ENCODE measurements around the gene GRID1. TPM values are rescaled to one million over a fixed set of nuclear protein-coding genes. Genes with fewer than 3 reads are reported as not detected.

The GRID1 gene
- total and polyA plus RNA-seq, 7 experiments from 2014 or later, result not detected

- CTCF ChIA-PET, result no interaction called here
- no peak overlapping the region for H3K4me3 ChIP-seq (ENCODE audit: low read length)
Measured at GRCh38 chr10:85647741-85648140, 718.9 kb downstream of the GRID1 start.

GRCh38 chr10:85645926-85646711 lies 720.5 kb downstream of the GRID1 start:
- Mint-ChIP-seq H3K27me3 (peaks cover 0 to 5% (median 0%) of the 10 kb centered on the region in 5 donors), H3K4me3 (no peak overlapping the region), H3K36me3 (no peaks in the 10 kb centered on the region), H3K9me3 (peaks cover 0 to 1% (median 0%) of the 10 kb centered on the region in 11 donors), H3K4me1 (peaks cover 0 to 1% (median 0%) of the 10 kb centered on the region in 7 donors), H3K27ac (no peak overlapping the region)
- CTCF ChIA-PET, result no interaction called here
- POLR2A ChIA-PET, result no interaction called here
- Histone ChIP-seq H3K27ac (ENCODE audit: low read depth, low read length) (no peak overlapping the region), H3K36me3 (ENCODE audit: control insufficient read depth in 2 of 3, insufficient read depth in 3 of 3, low read length in 3 of 3) (no peaks in the 10 kb centered on the region), H3K4me3 (ENCODE audit: low read length) (no peak overlapping the region), H3K4me1 (ENCODE audit: control insufficient read depth in 2 of 2, insufficient read depth in 2 of 2, low read length in 2 of 2) (no peaks in the 10 kb centered on the region), H3K9me3 (ENCODE audit: control insufficient read depth in 2 of 3, low read length in 3 of 3) (no peaks in the 10 kb centered on the region), H3K27me3 (ENCODE audit: control insufficient read depth in 2 of 2, insufficient read depth in 2 of 2, low read length in 2 of 2) (no peaks in the 10 kb centered on the region)
- intact Hi-C loops (cut with micrococcal nuclease), result no loop called here
- no peak for ATAC-seq
- DNase-seq, result no peak

More at GRCh38 chr10:85647741-85648140, 718.9 kb downstream of the GRID1 start:
- Mint-ChIP-seq H3K36me3 (no peaks in the 10 kb centered on the region), H3K9me3 (peaks cover 0 to 1% (median 0%) of the 10 kb centered on the region in 11 donors), H3K4me3 (no peak overlapping the region), H3K27me3 (peaks cover 0 to 5% (median 0%) of the 10 kb centered on the region in 5 donors), H3K4me1 (peaks cover 0 to 1% (median 0%) of the 10 kb centered on the region in 7 donors), H3K27ac (no peak overlapping the region)
- Histone ChIP-seq H3K9me3 (ENCODE audit: control insufficient read depth in 2 of 3, low read length in 3 of 3) (no peaks in the 10 kb centered on the region), H3K27me3 (ENCODE audit: control insufficient read depth in 2 of 2, insufficient read depth in 2 of 2, low read length in 2 of 2) (no peaks in the 10 kb centered on the region), H3K4me1 (ENCODE audit: control insufficient read depth in 2 of 2, insufficient read depth in 2 of 2, low read length in 2 of 2) (no peaks in the 10 kb centered on the region), H3K36me3 (ENCODE audit: control insufficient read depth in 2 of 3, insufficient read depth in 3 of 3, low read length in 3 of 3) (no peaks in the 10 kb centered on the region), H3K27ac (ENCODE audit: low read depth, low read length) (no peak overlapping the region)
- POLR2A ChIA-PET, result no interaction called here
- no peak for DNase-seq
- no peak for ATAC-seq
- intact Hi-C loops (cut with micrococcal nuclease), result no loop called here

- ATAC-seq (no peak), DNase-seq (no peak)
- Mint-ChIP-seq H3K4me3 (no peak overlapping the region), H3K27ac (no peak overlapping the region), H3K9me3 (peaks cover 0 to 1% (median 0%) of the 10 kb centered on the region in 11 donors), H3K27me3 (peaks cover 0 to 5% (median 0%) of the 10 kb centered on the region in 5 donors), H3K4me1 (peaks cover 0 to 1% (median 0%) of the 10 kb centered on the region in 7 donors), H3K36me3 (no peaks in the 10 kb centered on the region)
- ChIA-PET CTCF (no interaction called here), POLR2A (no interaction called here)
- Histone ChIP-seq H3K36me3 (ENCODE audit: control insufficient read depth in 2 of 3, insufficient read depth in 3 of 3, low read length in 3 of 3) (no peaks in the 10 kb centered on the region), H3K27me3 (ENCODE audit: control insufficient read depth in 2 of 2, insufficient read depth in 2 of 2, low read length in 2 of 2) (no peaks in the 10 kb centered on the region), H3K27ac (ENCODE audit: low read depth, low read length) (no peak overlapping the region), H3K4me1 (ENCODE audit: control insufficient read depth in 2 of 2, insufficient read depth in 2 of 2, low read length in 2 of 2) (no peaks in the 10 kb centered on the region), H3K4me3 (ENCODE audit: low read length) (no peak overlapping the region), H3K9me3 (ENCODE audit: control insufficient read depth in 2 of 3, low read length in 3 of 3) (no peaks in the 10 kb centered on the region)
- intact Hi-C loops (cut with micrococcal nuclease), result no loop called here
Measured at GRCh38 chr10:85645053-85645452, 721.5 kb downstream of the GRID1 start.

- intact Hi-C loops (cut with micrococcal nuclease), result no loop called here
- peaks cover 0 to 5% (median 0%) of the 10 kb centered on the region in 5 donors for H3K27me3 Mint-ChIP-seq
- ATAC-seq, result no peak
- H3K4me3 ChIP-seq (ENCODE audit: low read length), result no peak overlapping the region
- H3K4me1 Mint-ChIP-seq, result peaks cover 0 to 1% (median 0%) of the 10 kb centered on the region in 7 donors
- no peaks in the 10 kb centered on the region for H3K9me3 ChIP-seq (ENCODE audit: control insufficient read depth in 2 of 3, low read length in 3 of 3)
- ChIA-PET CTCF (no interaction called here), POLR2A (no interaction called here)
- no peak overlapping the region for H3K4me3 Mint-ChIP-seq
- H3K36me3 Mint-ChIP-seq, result no peaks in the 10 kb centered on the region
- no peaks in the 10 kb centered on the region for H3K36me3 ChIP-seq (ENCODE audit: control insufficient read depth in 2 of 3, insufficient read depth in 3 of 3, low read length in 3 of 3)
- H3K9me3 Mint-ChIP-seq, result peaks cover 0 to 1% (median 0%) of the 10 kb centered on the region in 11 donors
- no peak overlapping the region for H3K27ac ChIP-seq (ENCODE audit: low read depth, low read length)
- H3K27ac Mint-ChIP-seq, result no peak overlapping the region
- no peaks in the 10 kb centered on the region for H3K27me3 ChIP-seq (ENCODE audit: control insufficient read depth in 2 of 2, insufficient read depth in 2 of 2, low read length in 2 of 2)
- H3K4me1 ChIP-seq (ENCODE audit: control insufficient read depth in 2 of 2, insufficient read depth in 2 of 2, low read length in 2 of 2), result no peaks in the 10 kb centered on the region
- DNase-seq, result no peak
Measured at GRCh38 chr10:85643845-85644525, 722.6 kb downstream of the GRID1 start.

- no peaks in the 10 kb centered on the region for H3K4me1 Mint-ChIP-seq
- no peak overlapping the region for H3K27ac Mint-ChIP-seq
- Histone ChIP-seq H3K27ac (ENCODE audit: low read depth, low read length) (no peak overlapping the region), H3K9me3 (ENCODE audit: control insufficient read depth in 2 of 3, low read length in 3 of 3) (no peaks in the 10 kb centered on the region), H3K4me1 (ENCODE audit: control insufficient read depth in 2 of 2, insufficient read depth in 2 of 2, low read length in 2 of 2) (no peaks in the 10 kb centered on the region), H3K4me3 (ENCODE audit: low read length) (no peak overlapping the region), H3K36me3 (ENCODE audit: control insufficient read depth in 2 of 3, insufficient read depth in 3 of 3, low read length in 3 of 3) (no peaks in the 10 kb centered on the region), H3K27me3 (ENCODE audit: control insufficient read depth in 2 of 2, insufficient read depth in 2 of 2, low read length in 2 of 2) (no peaks in the 10 kb centered on the region)
- ATAC-seq (no peak), DNase-seq (no peak)
- POLR2A ChIA-PET, result no interaction called here
- CTCF ChIA-PET, result no interaction called here
- intact Hi-C loops (cut with micrococcal nuclease), result no loop called here
- no peak overlapping the region for H3K4me3 Mint-ChIP-seq
- peaks cover 0 to 1% (median 0%) of the 10 kb centered on the region in 5 donors for H3K27me3 Mint-ChIP-seq
- no peaks in the 10 kb centered on the region for H3K36me3 Mint-ChIP-seq
- no peaks in the 10 kb centered on the region for H3K9me3 Mint-ChIP-seq
Measured at GRCh38 chr10:85643171-85643844, 723.3 kb downstream of the GRID1 start.

GRCh38 chr10:85642421-85643170 lies 724.0 kb downstream of the GRID1 start:
- Mint-ChIP-seq H3K4me1 (no peaks in the 10 kb centered on the region), H3K27me3 (no peaks in the 10 kb centered on the region), H3K36me3 (no peaks in the 10 kb centered on the region), H3K27ac (no peak overlapping the region), H3K9me3 (no peaks in the 10 kb centered on the region), H3K4me3 (no peak overlapping the region)
- no peaks in the 10 kb centered on the region for H3K9me3 ChIP-seq (ENCODE audit: control insufficient read depth in 2 of 3, low read length in 3 of 3)
- no peak for ATAC-seq
- ChIA-PET CTCF (no interaction called here), POLR2A (no interaction called here)
- H3K36me3 ChIP-seq (ENCODE audit: control insufficient read depth in 2 of 3, insufficient read depth in 3 of 3, low read length in 3 of 3), result no peaks in the 10 kb centered on the region
- no peak overlapping the region for H3K27ac ChIP-seq (ENCODE audit: low read depth, low read length)
- no peak for DNase-seq
- intact Hi-C loops (cut with micrococcal nuclease), result no loop called here
- no peaks in the 10 kb centered on the region for H3K27me3 ChIP-seq (ENCODE audit: control insufficient read depth in 2 of 2, insufficient read depth in 2 of 2, low read length in 2 of 2)
- H3K4me3 ChIP-seq (ENCODE audit: low read length), result no peak overlapping the region
- no peaks in the 10 kb centered on the region for H3K4me1 ChIP-seq (ENCODE audit: control insufficient read depth in 2 of 2, insufficient read depth in 2 of 2, low read length in 2 of 2)
